Stimulated activated CD4-positive, alpha-beta T cell treated with anti-CD3 and anti-CD28 coated beads, Interleukin-1b, Interleukin-23, amount 100 ng/mL, for 48 hours (primary cell): ENCODE results near the gene C19orf18.
"Not testable (repeated sequence)": the region's sequence is repeated elsewhere in the genome, so short reads cannot be mapped to it uniquely, and the experiment has no call there.

Experiments
- DNase-seq: peaks from one replicate; pipeline ENCODE4 v3.0.0-alpha.2; 2020

Gene C19orf18

GRCh38 chr19:57974434-57974833, at the start of gene C19orf18:
Gene C19orf18, minus strand, starts transcription at chr19:57974534. Its CDS starts 102 bp downstream, at chr19:57974432.
- no peak for DNase-seq

- DNase-seq: no peak
These were observed 47.9 kb upstream of the C19orf18 start for GRCh38 chr19:58022283-58022660.

- DNase-seq: peak; percentile 30
These were observed 47.4 kb upstream of the C19orf18 start for GRCh38 chr19:58021541-58022282.

GRCh38 chr19:58020129-58020528, 45.8 kb upstream of the C19orf18 start:
- DNase-seq: no peak

- DNase-seq: no peak
These were observed 39.8 kb upstream of the C19orf18 start for GRCh38 chr19:58014141-58014540.

- no peak for DNase-seq
These were observed 36.2 kb upstream of the C19orf18 start for GRCh38 chr19:58010507-58010906.

- peak; percentile 63 for DNase-seq
These were observed 35.5 kb upstream of the C19orf18 start for GRCh38 chr19:58009666-58010301.

GRCh38 chr19:58009301-58009665, 34.9 kb upstream of the C19orf18 start:
- no peak for DNase-seq

- not testable (repeated sequence) for DNase-seq
These were observed 34.5 kb upstream of the C19orf18 start for GRCh38 chr19:58008877-58009276.

GRCh38 chr19:58007285-58007684, 33.0 kb upstream of the C19orf18 start:
- DNase-seq: no peak

GRCh38 chr19:58003174-58003828, 29.0 kb upstream of the C19orf18 start:
- DNase-seq: no peak

GRCh38 chr19:58002384-58003173, 28.2 kb upstream of the C19orf18 start, which contains the start of gene ZNF606:
Gene ZNF606, minus strand, starts transcription at chr19:58002820. Its CDS starts 1,501 bp downstream, at chr19:58001319.
- DNase-seq: peak; percentile 84

GRCh38 chr19:58001895-58002369, 27.6 kb upstream of the C19orf18 start:
- DNase-seq: peak; percentile 8

- no peak for DNase-seq
These were observed 26.3 kb upstream of the C19orf18 start for GRCh38 chr19:58000677-58001076.

GRCh38 chr19:57992841-57993240, 18.5 kb upstream of the C19orf18 start:
- DNase-seq: no peak

GRCh38 chr19:57978586-57979289, 4.4 kb upstream of the C19orf18 start:
- DNase-seq: no peak

GRCh38 chr19:57964761-57965160, 9.6 kb downstream of the C19orf18 start:
- DNase-seq: no peak

- no peak for DNase-seq
These were observed 12.5 kb downstream of the C19orf18 start for GRCh38 chr19:57961785-57962184.

GRCh38 chr19:57954996-57955395, 19.3 kb downstream of the C19orf18 start:
- DNase-seq: no peak

GRCh38 chr19:57949702-57950101, 24.6 kb downstream of the C19orf18 start:
- no peak for DNase-seq

- no peak for DNase-seq
These were observed 25.0 kb downstream of the C19orf18 start for GRCh38 chr19:57949296-57949695.

- peak; percentile 94 for DNase-seq
These were observed 26.8 kb downstream of the C19orf18 start, which contains the start of gene ZNF256 for GRCh38 chr19:57947419-57948134. Gene ZNF256, minus strand, starts transcription at chr19:57947706. Its CDS starts 232 bp downstream, at chr19:57947474.
